CD4-positive, alpha-beta T cell (primary cell): ENCODE data around the gene ZBTB7C. TPM values are rescaled to one million over a fixed set of nuclear protein-coding genes. Genes with fewer than 3 reads are reported as not detected.

Source experiments
- ATAC-seq: fragments of 200-7000 bp; cut with Tn5 transposase; one replicate; pipeline ENCODE4 v1.10.0; 2022; ENCODE audit warnings: mild to moderate bottlenecking; ENCODE audit not compliant: poor library complexity
- CTCF ChIA-PET: fragments of 350-600 bp; sonication (Branson Sonifier 250); formaldehyde crosslinking; loops from one replicate; lab custom pipeline; 2021; ENCODE audit warnings: antibody characterized with exemption, inconsistent platforms; lab: Charles Lee
- POLR2A ChIA-PET: fragments of 350-600 bp; sonication (Branson Sonifier 250); formaldehyde crosslinking; loops from one replicate; lab custom pipeline; 2021; ENCODE audit warnings: antibody characterized with exemption, inconsistent platforms; lab: Charles Lee
- DNase-seq, 14 experiments: peaks; one replicate each; pipeline ENCODE4 v3.0.0-alpha.2; 2013 to 2020; ENCODE audit warnings: mixed read lengths in 2 of 14
- H3K27ac ChIP-seq, 2 donors: one replicate each; pipeline versions ENCODE4 v1.5.1 to v1.7.0; 2013; ENCODE audit warnings: low read length in 2 of 2, low read depth in 1 of 2, mild to moderate bottlenecking in 1 of 2
- H3K27me3 ChIP-seq, 2 experiments: 1 replicate in 1 of 2; 2 replicates in 1 of 2; pipeline versions ENCODE4 v1.6.1 to v1.7.0; 2013; ENCODE audit warnings: low read length in 2 of 2, control low read depth in 1 of 2, mild to moderate bottlenecking in 1 of 2, moderate library complexity in 1 of 2; ENCODE audit not compliant: insufficient read depth in 2 of 2, control insufficient read depth in 1 of 2
- H3K36me3 ChIP-seq: one replicate; pipeline ENCODE4 v1.6.1; 2013; ENCODE audit warnings: low read length, control low read depth; ENCODE audit not compliant: insufficient read depth
- H3K4me1 ChIP-seq: one replicate; pipeline ENCODE4 v1.6.1; 2013; ENCODE audit warnings: low read length, control low read depth; ENCODE audit not compliant: insufficient read depth
- H3K4me3 ChIP-seq: one replicate; pipeline ENCODE4 v1.5.1; 2013; ENCODE audit warnings: mild to moderate bottlenecking, low read length, moderate library complexity
- H3K9me3 ChIP-seq, 2 experiments: 1 replicate in 1 of 2; 2 replicates in 1 of 2; pipeline versions ENCODE4 v1.6.1 to v1.7.0; 2013; ENCODE audit warnings: low read length in 2 of 2, mild to moderate bottlenecking in 2 of 2, control low read depth in 1 of 2, moderate library complexity in 1 of 2; ENCODE audit not compliant: control insufficient read depth in 1 of 2, insufficient read depth in 1 of 2
- H3K27ac Mint-ChIP-seq: one replicate; pipeline ENCODE4 v1.8.0; 2020; ENCODE audit warnings: mixed read lengths
- H3K27me3 Mint-ChIP-seq: one replicate; pipeline ENCODE4 v1.8.0; 2021; ENCODE audit warnings: mixed read lengths
- H3K36me3 Mint-ChIP-seq: one replicate; pipeline ENCODE4 v1.8.0; 2021; ENCODE audit warnings: low read depth, mixed read lengths
- H3K4me1 Mint-ChIP-seq: one replicate; pipeline ENCODE4 v1.8.0; 2021; ENCODE audit warnings: low read depth, mixed read lengths
- H3K4me3 Mint-ChIP-seq: one replicate; pipeline ENCODE4 v1.8.0; 2020; ENCODE audit warnings: mild to moderate bottlenecking, mixed read lengths
- H3K9me3 Mint-ChIP-seq: one replicate; pipeline ENCODE4 v1.8.0; 2020; ENCODE audit warnings: mixed read lengths
- intact Hi-C, 2 experiments: fragments of 100-400 bp; cut with DNase I in 1 of 2; cut with micrococcal nuclease in 1 of 2; formaldehyde crosslinking; loops; one replicate each; pipeline versions ENCODE4 v1.15.1 to v1.9.0; 2023 to 2025; cut with DNase I, micrococcal nuclease
- total RNA-seq, 174 experiments: library from RNA in 2 of 174; stranded (reverse) in 2 of 174; gene quantifications; one replicate each; pipeline ENCODE4 v1.2.3 and lab custom pipeline; 2021 to 2026
- TF ChIP-seq, protein P1 (sequence below): fragments of 200-600 bp; IDR thresholded peaks from one replicate; pipeline ENCODE4 v1.8.0; 2022; ENCODE audit warnings: antibody characterized with exemption, mild to moderate bottlenecking

ZBTB7C gene
- total RNA-seq, 2 experiments from 2014 or later: not detected

DNA sequence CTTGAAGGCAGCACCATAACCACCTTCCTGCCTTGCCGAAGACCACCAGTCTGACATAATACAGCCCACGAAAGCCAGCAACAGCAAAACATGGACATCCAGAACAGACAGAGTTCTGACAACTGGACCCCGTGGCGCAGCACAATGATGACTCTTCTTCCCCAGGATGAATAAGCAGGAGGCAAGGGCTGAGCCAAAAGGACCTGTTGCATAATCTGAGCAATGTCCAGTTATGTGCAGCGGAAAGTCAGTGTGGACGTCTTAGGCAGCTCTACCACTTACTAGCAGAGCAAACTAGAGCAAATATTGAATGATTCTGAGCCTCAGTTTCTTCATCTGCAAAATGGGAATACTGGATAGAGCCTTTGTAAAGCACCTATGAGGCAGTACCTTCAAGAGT lies 225.1 kb downstream of the ZBTB7C start:
- Histone ChIP-seq H3K27me3 (peaks cover 6 to 9% of the 10 kb centered on the region in 2 experiments), H3K4me3 (no peak overlapping the region), H3K9me3 (no peaks in the 10 kb centered on the region), H3K36me3 (no peaks in the 10 kb centered on the region), H3K4me1 (no peaks in the 10 kb centered on the region), H3K27ac (no peak overlapping the region)
- Mint-ChIP-seq H3K27me3 (peaks cover 47% of the 10 kb centered on the region), H3K4me1 (no peaks in the 10 kb centered on the region), H3K4me3 (no peak overlapping the region), H3K36me3 (no peaks in the 10 kb centered on the region), H3K9me3 (no peaks in the 10 kb centered on the region), H3K27ac (no peak overlapping the region)
- intact Hi-C loops: no loop called here
- DNase-seq (no peak), ATAC-seq (no peak)
- ChIA-PET CTCF (no interaction called here), POLR2A (no interaction called here)
- TF ChIP-seq, protein P1, sequence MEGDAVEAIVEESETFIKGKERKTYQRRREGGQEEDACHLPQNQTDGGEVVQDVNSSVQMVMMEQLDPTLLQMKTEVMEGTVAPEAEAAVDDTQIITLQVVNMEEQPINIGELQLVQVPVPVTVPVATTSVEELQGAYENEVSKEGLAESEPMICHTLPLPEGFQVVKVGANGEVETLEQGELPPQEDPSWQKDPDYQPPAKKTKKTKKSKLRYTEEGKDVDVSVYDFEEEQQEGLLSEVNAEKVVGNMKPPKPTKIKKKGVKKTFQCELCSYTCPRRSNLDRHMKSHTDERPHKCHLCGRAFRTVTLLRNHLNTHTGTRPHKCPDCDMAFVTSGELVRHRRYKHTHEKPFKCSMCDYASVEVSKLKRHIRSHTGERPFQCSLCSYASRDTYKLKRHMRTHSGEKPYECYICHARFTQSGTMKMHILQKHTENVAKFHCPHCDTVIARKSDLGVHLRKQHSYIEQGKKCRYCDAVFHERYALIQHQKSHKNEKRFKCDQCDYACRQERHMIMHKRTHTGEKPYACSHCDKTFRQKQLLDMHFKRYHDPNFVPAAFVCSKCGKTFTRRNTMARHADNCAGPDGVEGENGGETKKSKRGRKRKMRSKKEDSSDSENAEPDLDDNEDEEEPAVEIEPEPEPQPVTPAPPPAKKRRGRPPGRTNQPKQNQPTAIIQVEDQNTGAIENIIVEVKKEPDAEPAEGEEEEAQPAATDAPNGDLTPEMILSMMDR: no peak

DNA sequence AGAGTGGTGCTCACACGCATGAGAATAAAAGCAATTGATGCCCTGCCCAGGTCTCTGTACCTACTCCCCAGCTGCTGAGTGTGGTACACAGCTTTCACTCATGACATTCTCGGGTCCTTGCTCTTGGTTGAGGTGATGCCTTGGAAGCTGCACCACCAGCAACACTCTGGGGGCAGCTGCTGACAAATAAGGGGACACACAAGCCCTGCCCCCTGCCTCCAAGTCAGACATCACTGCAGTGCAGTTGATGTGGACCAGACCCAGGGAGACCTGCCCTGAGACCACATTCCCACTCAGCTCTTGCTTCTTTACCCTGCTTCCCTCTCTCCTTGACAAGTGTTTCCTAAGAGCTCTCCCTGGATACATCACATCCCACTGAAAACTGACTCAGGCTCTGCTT lies 225.6 kb downstream of the ZBTB7C start:
- POLR2A ChIA-PET: no interaction called here
- H3K9me3 Mint-ChIP-seq: no peaks in the 10 kb centered on the region

DNA sequence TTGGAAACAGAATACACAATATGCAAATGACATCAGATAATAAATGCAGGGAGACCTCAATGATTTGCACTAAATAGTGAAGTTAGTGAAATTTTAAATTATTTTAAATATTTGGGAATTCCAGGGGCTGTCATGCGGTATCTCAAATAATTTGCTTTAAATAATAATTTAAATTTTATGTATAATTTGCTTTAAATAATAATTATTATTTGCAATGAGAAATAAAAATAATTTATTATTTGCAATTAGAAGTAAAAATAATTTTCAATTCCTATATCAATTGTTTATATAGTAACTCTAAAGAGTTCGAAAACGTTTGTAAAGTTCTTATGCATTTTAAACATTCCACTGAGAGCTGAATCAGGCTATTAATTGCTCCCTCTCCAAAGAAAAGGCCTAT lies 226.4 kb downstream of the ZBTB7C start:
- Mint-ChIP-seq H3K4me3 (no peak overlapping the region), H3K27ac (no peak overlapping the region), H3K9me3 (no peaks in the 10 kb centered on the region), H3K4me1 (no peaks in the 10 kb centered on the region), H3K27me3 (peaks cover 38% of the 10 kb centered on the region), H3K36me3 (no peaks in the 10 kb centered on the region)
- no peaks in the 10 kb centered on the region for H3K36me3 ChIP-seq
- H3K4me3 ChIP-seq: no peak overlapping the region
- CTCF ChIA-PET: no interaction called here
- TF ChIP-seq, protein P1: no peak
- no peaks in the 10 kb centered on the region for H3K4me1 ChIP-seq
- ATAC-seq (no peak), DNase-seq (no peak)
- peaks cover 0 to 5% of the 10 kb centered on the region in 2 experiments for H3K9me3 ChIP-seq
- POLR2A ChIA-PET: no interaction called here
- no peak overlapping the region for H3K27ac ChIP-seq
- intact Hi-C loops: no loop called here
- H3K27me3 ChIP-seq: peaks cover 6 to 9% of the 10 kb centered on the region in 2 experiments

More for the DNA sequence above, 225.6 kb downstream of the ZBTB7C start:
- H3K36me3 Mint-ChIP-seq: no peaks in the 10 kb centered on the region
- CTCF ChIA-PET: no interaction called here
- ATAC-seq (no peak), DNase-seq (no peak)
- H3K27ac ChIP-seq: no peak overlapping the region
- intact Hi-C loops: no loop called here
- TF ChIP-seq, protein P1: no peak
- H3K27ac Mint-ChIP-seq: no peak overlapping the region
- H3K9me3 ChIP-seq: no peaks in the 10 kb centered on the region
- H3K27me3 ChIP-seq: peaks cover 6 to 9% of the 10 kb centered on the region in 2 experiments
- no peak overlapping the region for H3K4me3 Mint-ChIP-seq
- no peaks in the 10 kb centered on the region for H3K4me1 ChIP-seq
- H3K36me3 ChIP-seq: no peaks in the 10 kb centered on the region
- H3K27me3 Mint-ChIP-seq: peaks cover 43% of the 10 kb centered on the region
- H3K4me1 Mint-ChIP-seq: no peaks in the 10 kb centered on the region
- H3K4me3 ChIP-seq: no peak overlapping the region
